COR-L47 (cell line): Measurements from ENCODE around the gene LCE1D.

Experiments
- DNase-seq: peaks from one replicate; lab custom pipeline; 2025; lab: John Stamatoyannopoulos, UW

The LCE1D gene

DNA sequence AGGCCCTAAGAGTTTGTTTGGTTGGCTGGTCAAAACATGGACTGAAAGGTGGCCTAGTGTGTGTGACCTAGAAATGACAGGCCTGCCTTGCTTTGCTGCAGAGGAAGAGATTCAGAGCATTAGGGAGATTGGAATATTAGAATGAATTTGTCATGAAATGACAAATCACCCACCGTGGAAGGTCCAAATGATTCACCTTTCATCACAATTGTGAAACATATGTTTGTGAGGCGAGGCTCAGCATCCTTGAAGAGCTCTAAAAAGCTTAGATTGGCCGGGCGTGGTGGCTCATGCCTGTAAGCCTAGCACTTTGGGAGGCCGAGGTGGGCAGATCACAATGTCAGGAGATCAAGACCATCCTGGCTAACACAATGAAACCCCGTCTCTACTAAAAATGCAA, 20.8 kb downstream of the LCE1D start:
- DNase-seq, result no peak

DNA sequence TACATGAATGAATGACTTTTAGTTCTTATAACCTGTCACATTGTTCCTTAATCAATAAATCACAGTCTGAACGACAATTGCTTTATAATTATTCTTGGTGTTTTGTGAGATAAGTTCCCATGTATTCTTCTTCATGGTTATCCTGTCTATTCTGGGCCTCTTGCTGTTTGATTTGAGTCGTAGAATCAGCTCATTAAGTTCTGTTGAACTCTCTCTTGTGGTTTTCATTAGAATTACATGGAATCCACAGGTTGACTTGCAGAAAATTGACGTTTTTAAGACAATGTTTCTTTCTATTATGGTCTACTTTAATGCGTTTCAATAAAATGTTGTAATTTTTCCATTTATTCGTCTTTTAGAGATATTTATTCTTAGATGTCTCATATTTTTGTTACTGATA, 26.8 kb downstream of the LCE1D start:
- no peak for DNase-seq

DNA sequence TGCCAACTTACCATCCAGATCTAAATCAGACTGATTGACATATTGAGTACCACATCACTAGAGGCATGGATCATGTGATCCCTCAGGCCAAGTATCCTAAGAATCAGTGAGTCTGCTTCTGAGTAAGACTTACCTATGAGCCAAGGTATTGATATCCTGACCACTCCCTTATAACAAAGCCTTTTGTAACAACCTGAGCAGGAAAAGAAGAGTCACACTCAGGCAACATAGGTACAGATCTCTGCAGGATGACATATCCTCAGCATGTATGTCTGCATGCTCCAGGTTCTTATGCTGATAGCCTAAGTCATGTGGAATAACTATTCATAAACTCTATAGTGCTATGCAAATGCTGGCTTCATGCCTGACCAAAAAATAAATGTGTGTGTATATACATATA, 28.4 kb downstream of the LCE1D start:
- no peak for DNase-seq

DNA sequence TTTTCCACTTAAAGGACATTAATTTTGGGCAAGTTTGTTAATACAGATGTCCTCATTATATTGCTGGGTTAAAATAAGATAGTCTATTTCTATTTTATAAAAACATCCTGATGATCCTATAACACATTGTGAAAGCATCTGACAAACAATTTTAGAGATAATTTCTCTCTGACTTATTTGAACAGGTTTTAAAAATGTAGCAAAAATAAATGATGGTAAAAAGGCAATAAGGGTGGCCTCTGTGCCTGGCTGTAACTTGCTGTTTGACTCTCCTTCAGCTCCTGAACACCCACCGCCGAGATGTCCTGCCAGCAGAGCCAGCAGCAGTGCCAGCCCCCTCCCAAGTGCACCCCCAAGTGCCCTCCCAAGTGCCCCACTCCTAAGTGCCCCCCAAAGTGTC, 30.7 kb downstream of the LCE1D start, which contains the start of gene LCE1A:
LCE1A (plus strand) TSS at position 301 of the 400 bp plus-strand sequence; CDS start at position 301, 0 bp downstream.
- DNase-seq, result no peak

DNA sequence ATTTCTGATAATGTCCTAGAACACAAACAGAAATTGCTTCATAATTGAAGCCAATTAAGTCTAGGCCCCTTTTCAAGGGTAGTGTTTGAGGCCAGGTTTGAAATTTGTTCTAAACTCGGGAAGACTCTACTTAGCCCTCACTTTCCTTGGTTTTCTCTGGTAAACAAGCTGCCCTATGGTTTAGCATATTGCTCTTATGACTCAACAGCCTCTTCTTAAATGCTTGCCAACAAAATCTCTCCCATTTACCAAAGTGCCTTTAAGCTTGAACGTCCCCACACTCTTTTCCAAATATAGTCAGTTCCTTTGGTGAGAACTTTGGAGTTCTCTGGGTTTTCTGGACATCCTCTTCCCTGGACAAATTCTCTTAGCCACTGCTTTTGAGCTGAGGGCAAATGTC, 40.3 kb downstream of the LCE1D start:
- no peak for DNase-seq

DNA sequence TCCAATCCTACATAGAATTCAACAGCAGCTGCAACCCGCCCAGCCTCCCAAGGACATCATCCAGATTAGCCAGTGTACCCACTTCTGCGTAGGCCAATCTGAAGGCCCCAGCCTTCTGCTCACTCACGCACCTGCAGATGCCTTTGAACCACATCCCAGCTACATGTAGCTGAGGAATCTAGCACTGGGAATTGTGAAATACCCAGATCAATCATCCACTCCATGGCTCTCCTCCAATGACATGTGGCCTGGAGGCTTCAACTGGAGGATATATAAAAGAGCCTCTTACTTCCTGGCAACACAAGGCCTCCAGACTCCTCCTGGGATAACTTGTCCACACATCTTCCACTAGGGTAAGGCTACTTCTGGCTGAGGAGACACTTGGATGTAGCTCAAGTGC, 46.0 kb downstream of the LCE1D start, which contains the start of gene LCE6A:
LCE6A (plus strand) TSS at position 301 of the 400 bp plus-strand sequence. CDS start 665 bp downstream, outside the sequence.
- DNase-seq, result no peak
